NCI-H1105 treated with DMSO at 0.1 percent for 48 hours (cell line): ENCODE measurements around the gene NR4A1.

Experiments used
- DNase-seq: peaks from one replicate; lab custom pipeline; 2025; lab: John Stamatoyannopoulos, UW

The NR4A1 gene

DNA sequence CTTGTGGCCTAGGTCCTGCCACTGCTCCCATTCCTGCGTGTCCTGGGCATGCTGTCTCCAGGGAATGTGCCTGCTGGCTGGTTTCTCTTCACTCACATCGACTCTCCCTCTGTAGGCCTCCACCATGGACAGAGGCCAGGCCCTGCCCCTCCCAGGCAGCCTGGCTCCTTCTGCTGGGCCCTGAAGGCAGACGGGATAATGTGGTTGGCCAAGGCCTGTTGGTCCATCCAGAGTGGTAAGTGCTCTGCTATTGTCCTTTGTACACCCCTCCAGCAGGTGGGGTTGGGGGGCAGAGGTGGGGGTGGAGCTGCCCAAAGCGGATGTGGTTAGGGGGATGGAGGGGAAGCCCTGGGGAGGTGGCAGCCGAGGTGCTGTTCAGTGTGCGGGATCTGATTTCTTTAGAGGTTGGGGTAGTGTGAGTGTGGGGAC is 9.5 kb upstream of the NR4A1 start:
- DNase-seq: no peak

DNA sequence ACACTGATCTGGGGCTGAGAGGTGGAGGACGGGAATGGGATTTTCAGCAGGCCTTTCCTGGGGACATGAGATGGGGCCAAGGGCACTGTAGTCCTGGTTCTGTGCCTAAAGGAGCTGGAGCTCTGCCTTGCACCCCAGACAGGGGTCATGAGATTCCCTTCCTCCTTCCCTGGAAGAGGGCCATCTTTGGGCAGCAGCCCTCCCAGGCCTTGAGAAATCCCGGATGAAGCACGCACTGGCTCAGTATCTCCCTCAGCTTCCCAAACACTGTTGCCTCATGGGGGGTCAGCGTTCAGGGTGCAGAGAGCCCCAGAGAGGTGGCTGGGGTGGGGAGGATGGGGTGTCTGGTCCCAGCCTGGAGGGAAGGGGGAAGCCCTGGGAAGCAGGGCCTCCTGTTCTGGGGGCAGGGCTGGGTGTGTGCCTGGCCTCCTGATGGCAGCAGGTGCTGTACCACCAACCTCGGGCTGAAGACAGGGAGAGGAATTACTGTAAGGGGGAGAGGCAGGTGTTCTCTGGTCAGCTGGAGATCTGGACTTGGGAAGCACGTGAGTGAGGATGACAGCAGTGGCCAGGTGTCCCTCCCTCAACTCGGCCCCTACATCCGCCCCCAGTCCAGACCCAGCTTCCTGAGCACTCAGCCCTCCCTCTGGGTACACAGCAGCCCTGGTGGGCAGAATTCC is 8.4 kb upstream of the NR4A1 start:
- no peak for DNase-seq

DNA sequence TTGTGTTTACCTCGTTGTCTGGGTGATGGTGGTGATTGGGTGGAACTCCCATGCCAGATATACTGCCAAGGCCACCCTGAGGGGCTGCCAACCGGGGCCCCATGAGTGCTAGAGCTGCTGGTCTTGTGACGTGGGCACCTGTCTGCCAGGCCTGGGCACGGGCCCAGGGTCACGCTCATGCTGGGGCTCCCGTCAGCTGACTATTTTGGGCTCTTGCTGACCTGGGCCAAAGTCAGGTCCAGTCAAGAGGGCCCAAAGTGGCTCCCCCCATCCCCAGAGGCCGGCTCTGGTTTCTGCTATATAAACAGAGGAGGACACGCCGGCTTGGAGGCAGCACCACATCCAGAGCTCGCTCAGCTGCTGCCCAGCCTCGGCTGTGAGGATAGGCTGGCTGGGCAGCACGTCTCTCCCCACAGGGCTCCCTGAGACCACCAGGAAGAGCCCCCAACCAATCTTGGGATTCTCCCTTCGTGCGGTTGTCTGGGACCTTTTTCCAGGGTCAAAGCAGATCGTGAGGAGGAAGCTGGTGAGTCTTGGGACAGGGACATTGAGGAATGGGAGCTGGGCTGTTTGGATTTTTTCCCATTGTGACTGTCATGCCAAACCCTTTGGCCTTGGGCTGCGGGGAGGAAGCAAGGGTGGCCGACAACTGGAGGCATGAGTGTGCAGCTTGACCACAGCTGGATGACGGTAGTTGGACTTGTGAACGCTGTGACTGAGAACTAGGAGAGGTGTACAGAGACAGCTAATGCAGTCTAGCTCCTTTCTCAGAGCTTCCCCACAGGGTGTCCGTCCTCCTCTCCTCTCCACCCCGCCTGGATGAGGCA is 7.6 kb upstream of the NR4A1 start:
- no peak for DNase-seq

DNA sequence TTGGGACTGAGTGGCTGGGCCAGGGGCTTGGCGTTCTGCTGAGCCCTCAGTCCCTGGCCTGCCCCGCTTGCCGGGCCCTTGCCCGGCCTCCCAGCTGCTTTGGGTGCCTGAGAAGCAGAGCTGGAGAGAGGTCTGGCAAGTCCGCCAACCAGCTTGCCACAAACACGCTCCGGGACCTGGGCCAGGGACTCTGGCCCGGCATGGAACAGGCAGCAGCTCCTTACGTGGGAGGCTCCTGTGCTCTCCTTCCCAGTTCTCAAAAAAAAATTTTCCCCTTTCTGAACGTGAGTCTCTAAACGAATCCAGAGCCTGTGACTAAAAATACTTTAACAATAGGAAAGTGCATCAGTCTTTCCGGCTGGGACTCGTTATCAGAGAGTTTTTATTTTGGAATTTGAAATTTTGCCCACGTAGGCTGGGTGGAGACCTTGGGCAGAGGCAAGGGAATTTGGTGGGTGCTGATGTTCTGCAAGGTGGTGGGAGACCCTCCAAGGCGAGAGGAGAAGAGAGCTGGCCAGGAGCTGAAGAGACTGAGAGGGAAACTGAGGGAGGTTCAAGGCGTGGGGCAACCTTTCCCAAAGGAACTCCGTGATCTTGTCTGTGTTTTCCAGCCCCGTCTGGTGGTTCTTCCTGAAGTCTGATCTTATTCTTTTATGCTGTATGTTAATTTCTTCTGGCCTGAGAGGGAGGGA is 6.8 kb upstream of the NR4A1 start:
- DNase-seq: no peak

DNA sequence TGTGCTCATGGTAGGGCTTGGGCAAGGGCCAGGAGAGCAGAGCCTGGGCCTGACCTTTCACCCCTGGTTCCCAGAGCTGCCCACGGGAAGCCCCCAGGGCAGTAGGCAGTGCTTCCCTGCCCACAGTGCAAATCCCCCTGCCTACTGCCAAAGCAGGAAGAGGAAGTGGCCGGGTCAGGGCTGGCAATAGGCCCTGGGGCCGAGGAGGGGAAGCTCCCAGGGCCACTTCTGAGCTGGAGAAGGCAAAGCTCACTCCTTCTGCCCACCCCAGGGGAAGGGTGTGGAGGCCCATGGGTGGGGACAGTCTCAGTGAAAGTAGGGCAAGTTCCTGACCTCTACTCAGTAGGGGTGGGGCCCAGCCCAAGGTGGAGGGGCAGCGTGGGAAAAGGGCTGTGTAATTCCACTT is 5.4 kb upstream of the NR4A1 start:
- no peak for DNase-seq

DNA sequence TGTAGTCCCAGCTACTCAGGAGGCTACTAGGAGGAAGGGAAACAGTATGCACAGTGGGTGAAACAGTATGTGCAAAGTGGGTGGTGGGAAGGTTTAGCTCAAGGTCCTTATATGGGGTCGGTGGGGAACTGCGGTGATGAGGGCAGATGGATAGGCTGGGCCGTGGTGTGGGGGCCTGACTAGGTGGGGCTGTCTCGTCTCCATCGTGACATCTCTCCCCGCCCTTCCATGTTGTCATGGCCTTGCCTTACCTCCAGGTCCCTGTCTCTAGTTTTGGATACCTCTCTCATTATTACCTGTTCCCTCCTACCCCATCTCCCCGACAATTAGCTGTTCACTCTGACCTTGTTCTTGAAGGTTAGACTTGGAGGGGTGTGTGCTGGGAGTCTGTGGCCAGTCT is 4.4 kb upstream of the NR4A1 start:
- DNase-seq: no peak

DNA sequence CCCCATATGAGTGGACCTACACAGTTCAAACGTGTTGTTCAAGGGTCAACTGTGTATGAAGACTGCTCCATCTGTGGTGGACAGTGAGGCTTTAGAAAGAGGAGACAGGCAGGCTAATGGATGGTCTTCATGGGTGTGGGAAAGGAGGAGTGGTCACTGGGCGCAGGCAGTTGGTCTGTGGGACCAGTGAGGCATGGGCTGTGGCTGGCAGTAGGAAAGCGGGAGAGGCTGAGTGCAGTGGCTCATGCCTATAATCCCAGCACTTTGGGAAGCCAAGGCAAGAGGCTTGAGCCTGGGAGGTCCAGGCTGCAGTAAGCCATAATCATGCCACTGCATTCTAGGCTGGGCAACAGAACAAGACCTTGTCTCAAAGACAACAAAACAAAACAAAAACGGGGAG is 2.0 kb upstream of the NR4A1 start:
- DNase-seq: no peak

DNA sequence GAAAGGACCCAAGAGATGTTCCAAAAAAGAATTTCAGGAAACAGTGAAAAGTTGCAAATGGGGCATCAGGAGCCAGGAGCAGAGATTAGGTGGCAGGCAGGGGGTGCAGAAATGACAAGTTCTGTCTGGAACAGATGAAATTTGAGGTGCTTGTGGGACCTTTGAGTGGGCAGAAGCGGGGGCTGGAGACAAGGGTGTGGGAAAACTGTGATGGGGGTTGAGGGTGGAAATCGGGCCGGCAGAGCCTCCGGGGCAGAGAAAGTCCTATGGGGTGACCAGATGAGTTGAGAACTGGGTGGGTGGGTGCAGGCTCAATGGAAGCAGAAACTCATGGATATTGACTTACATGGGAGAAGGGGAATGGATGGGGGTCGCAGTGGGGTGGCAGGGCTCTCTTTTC is 1.6 kb upstream of the NR4A1 start:
- no peak for DNase-seq

DNA sequence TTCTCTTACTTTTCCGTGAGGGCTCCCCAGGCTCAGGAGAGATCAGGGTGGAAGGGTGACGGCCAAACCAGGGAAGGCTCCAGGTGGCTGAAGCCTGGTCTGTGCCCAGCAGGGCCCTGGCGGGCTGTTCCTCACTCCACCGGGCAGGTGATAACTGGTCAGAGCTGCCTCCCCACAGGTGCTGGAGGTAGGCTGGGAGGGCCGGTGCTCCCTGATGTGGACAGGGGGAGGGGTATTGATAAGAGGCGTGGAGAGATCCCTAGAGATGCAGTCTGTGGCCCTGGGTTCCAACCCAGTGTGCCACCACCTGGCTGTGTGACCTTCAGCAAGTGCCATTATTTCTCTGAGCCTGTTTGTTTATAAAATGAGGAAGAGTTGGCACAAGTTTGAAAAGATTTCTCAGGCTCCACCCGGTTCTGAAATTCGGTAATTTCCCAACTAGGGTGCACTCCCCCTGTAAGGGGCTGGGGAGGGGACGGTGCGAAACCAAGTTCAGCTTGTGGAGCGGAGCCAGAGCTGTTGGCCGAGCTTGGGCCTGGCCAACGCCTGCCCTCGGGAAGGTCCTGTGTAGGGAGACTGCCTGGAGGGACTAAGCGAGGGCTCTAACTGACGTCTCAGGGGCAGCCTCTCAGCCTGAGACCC is 1.0 kb upstream of the NR4A1 start:
- no peak for DNase-seq

DNA sequence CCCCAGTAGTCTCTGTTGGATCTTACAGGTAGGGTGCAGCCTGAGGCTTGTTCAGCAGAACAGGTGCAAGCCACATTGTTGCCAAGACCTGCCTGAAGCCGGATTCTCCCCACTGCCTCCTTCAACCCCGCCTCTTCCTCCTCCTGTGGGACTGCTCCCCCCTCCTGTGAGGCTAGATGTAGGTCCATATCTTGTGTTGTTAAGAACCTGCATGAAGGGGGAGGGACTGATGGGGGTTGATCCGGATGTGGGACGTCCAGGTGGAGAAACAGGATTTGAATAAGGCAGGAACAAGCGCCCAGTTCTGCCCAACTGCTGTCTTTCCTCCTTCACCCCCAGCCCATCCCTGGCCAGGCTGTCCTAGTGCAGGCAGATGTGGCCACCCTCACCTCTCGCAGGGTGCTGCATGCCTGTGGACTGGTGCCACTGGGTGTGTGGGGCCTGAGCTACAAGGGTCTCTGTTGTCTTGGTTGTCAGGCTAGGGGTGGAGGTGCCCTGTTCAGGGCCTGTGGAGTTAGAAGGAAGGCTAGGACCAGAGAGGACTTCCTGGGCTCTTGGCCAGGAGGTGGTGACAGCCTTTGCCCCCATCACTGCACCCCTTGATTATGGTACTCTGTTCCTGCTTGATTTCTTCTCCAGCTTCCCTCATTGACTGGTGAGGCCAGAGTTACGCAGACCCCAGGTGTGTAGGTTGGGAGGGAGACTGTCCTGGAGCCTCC is 1.4 kb downstream of the NR4A1 start:
- no peak for DNase-seq

DNA sequence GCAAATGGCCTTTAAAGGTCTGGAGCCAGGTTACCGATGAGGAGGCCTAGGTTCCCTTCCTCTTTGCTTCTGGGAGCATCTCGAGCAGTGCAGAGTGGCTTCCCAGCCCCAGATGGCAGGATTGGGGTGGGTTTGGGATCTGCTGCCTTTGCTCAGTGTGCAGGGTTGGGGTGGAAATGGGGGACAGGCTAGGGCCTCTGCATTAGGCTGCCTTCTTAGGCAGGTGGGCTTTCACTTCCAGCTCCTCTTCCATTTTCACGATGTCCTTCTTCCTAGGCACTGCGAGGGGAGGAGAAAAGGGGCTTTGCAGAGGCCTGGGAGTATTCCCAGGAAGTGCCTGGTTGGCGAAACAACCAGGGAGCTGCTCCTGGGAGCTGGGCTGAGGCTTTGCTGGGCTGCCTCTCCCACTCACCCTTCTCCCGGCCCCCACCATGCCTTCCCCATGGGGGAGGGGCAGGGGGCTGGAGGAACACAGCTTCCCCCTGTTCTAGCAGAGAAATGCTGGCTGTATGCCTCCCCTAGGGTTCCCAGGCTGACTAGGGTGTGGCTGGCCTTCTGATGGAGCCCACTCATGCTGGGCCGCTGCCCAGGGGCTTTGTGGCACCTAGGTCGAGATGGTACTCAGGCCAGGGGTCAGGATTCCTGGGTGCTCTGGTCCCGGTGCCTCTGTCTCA is 2.4 kb downstream of the NR4A1 start:
- no peak for DNase-seq

DNA sequence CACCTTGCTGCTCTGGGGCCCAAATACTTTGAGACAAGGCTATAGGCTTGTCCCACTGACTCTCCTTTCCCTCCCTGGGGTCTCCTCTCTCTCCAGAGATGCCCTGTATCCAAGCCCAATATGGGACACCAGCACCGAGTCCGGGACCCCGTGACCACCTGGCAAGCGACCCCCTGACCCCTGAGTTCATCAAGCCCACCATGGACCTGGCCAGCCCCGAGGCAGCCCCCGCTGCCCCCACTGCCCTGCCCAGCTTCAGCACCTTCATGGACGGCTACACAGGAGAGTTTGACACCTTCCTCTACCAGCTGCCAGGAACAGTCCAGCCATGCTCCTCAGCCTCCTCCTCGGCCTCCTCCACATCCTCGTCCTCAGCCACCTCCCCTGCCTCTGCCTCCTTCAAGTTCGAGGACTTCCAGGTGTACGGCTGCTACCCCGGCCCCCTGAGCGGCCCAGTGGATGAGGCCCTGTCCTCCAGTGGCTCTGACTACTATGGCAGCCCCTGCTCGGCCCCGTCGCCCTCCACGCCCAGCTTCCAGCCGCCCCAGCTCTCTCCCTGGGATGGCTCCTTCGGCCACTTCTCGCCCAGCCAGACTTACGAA is 3.1 kb downstream of the NR4A1 start:
- no peak for DNase-seq

DNA sequence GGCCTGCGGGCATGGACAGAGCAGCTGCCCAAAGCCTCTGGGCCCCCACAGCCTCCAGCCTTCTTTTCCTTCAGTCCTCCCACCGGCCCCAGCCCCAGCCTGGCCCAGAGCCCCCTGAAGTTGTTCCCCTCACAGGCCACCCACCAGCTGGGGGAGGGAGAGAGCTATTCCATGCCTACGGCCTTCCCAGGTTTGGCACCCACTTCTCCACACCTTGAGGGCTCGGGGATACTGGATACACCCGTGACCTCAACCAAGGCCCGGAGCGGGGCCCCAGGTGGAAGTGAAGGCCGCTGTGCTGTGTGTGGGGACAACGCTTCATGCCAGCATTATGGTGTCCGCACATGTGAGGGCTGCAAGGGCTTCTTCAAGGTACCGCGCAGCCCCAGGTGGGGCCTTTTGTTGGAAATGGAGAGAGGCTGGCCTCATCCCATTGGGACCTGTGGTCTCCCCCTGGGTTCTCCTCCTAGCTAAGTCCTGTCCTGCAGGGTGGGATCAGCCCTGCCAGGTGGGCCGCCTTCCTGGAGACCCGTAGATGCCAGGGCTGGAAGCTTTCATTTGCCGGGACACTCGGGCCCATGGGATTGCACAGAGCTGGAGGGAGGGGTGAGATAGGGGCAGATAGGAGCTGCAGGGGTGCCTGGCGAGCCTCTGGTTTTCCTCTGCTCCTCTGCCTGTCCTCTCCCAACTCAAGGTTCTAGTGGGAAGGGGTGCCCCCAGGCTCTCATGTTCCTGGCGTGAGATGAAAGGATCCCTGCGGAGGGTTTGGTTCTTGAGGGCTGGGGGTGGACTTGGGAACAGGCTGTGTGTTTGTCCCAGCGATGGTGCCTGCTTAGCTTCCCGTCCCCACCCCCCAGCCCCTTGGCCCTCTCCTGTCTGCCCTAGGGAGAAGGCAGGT is 3.8 kb downstream of the NR4A1 start:
- no peak for DNase-seq

DNA sequence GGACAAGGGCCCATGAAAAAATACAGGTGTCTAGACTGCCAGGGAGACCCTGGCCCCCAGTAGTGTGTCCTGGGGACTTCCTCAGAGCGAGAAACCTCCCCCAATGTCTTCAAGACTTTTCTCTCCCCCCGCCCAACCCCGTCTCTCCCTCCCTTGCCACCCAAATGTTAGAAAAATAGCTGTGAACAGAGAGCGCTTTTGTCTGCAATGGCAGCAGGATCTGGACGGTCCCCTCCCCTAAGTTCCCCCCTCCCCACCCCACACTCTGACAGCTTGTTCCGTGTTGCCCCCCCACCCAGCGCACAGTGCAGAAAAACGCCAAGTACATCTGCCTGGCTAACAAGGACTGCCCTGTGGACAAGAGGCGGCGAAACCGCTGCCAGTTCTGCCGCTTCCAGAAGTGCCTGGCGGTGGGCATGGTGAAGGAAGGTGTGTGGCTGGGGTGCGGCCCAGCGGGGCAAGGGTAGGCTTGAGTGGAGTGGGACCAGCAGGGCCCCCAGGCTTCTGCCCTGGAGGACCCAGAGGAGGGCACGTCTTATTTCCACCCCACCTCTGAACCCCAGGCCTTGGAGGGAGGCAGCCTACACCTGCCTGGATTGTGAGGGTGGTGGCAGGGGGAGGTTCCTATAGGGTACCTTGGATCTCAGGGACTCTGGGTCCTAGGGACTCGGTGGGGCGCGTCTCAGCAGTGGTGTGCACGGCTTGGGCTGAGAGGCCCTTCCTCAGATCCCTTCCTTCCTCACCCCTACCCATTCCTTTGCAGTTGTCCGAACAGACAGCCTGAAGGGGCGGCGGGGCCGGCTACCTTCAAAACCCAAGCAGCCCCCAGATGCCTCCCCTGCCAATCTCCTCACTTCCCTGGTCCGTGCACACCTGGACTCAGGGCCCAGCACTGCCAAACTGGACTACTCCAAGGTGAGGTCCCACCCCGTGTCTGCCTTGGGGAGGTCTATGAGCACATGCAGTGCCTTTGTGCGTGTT is 4.8 kb downstream of the NR4A1 start:
- DNase-seq: no peak

DNA sequence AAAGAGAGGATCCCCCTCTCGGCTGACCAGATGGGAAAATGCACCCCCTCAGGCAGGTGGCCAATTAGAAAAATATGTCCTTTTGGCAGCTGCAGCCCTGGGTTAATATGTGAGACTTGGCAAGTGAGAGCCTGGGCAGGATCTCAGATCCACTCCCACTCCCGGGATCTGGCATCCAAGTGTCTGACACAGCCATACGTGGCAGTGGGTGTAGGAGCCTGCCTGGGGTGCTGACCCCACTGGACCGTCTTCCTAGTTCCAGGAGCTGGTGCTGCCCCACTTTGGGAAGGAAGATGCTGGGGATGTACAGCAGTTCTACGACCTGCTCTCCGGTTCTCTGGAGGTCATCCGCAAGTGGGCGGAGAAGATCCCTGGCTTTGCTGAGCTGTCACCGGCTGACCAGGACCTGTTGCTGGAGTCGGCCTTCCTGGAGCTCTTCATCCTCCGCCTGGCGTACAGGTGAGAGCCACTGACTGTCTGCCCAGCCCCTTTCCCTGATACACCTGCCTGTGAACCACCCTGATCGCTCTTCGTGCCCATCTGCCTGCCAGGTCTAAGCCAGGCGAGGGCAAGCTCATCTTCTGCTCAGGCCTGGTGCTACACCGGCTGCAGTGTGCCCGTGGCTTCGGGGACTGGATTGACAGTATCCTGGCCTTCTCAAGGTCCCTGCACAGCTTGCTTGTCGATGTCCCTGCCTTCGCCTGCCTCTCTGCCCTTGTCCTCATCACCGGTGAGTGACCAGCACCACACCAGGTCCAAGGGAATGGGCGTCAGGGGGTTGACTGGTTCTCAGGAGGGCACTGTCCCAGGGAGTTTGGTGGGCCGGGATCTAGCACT is 5.8 kb downstream of the NR4A1 start:
- no peak for DNase-seq

DNA sequence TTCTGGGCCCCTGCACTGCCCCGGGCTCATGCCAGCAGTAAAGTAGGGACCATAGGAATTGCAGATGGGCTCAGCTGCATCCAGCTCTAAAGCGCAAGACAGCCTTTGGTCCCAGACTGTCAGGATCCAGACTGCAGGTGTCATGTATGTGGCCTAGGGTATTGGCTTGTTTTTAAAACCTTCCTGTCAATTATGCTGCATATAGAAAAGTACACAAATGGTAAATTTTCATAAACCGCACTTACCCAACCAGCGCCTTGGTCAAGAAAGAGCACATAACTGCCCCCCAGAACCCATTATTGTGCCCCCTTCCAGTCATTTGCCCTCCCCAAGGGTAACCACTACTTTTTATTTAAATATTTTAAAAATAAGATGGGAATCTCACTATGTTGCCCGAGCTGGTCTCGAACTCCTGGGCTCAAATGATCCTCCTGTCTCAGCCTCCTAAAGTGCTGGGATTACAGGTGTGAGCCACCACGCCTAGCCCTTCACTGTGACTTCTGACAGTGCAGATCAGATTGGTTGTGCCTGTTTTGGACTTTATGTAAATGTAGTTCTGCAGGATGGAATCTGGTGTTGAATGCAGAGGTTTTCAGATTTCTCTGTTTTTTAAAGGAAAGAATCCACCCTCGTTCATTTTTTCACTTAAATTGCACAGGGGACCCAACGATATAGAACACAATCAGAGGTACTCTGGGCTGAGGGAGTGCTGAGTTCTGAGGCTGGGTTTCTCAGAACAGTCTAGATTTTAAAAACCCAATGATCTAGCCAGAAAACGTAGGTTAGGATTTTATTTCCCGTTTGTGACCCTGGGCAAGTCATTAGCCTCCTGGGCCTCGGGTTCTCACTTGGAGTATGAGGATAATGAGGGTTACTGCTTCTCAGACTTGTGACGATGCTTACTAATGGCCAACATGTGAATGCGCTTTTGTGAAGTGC is 6.7 kb downstream of the NR4A1 start:
- no peak for DNase-seq
